GM21390 (cell line): ENCODE data around the gene KCNJ10.

ENCODE experiments used
- ATAC-seq: cut with Tn5 transposase; IDR thresholded peaks from one replicate; pipeline ENCODE4 v1.9.1; 2021; ENCODE audit not compliant: unreplicated experiment

Gene KCNJ10

DNA sequence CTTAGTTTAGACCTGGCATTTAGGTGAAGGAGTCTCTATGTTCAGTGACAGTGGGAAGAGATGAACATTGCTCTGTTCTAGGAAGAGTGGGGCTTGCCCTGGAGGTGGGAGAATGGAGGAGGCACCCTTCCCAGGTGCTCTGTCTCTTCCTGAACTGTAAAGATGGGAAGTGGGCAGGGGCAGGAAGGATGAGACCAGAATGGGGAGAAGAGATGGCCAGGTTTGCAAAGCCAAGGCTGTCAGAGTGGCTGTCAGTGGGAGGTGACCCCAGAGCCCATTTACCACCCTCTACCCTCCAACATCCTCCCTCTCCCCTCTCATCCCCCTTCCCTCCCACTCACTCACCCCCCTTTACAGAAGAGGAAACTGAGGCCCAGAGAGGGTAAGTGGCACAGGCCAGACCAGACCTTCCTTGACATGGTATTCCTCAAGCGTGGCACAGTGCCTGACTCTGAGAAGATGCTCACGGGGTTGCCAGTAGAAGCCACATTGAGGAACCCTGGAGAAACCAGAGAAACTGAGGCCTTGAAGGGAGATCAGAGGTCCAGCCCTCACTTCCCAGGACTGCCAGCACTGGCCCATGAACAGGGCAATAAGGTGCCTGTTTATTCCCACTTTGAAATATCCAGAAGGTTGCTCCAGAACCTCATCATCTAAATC is 29.9 kb upstream of the KCNJ10 start:
- no peak for ATAC-seq

DNA sequence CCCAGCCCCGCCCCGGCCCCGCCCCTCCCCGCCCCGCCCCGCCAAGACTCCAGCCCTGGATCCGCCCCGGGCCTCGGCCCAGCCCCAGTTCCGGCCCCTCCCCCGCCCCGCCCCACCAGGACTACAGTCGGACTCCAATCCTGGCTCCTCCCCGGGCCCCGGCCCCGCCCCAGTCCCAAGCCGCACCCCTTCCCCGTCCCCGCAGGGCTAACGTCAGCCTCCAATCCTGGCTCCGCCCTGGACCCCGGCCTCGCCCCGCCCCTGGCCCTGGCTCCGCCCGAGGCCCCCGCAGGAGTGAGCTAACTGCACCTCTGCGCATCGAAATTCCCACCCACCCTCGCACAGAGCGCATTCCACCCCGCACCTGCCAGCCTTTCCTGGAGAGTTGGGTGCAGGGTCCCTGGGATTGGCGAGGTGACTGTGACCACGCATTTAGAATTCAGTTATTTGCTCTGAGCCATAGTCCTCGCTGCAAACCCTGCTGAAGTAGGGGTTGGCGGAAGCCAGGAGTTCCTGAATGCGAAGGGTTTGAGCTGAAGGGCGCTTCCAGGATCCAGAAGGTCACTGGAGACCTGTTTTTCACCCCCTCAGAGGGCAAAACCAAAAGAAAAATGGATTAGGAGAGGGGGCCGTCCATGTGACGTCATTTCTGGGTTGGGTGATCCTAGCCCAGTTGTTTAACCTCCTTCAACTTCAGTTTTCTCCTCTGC is 29.0 kb upstream of the KCNJ10 start:
- peak; percentile 83 for ATAC-seq

DNA sequence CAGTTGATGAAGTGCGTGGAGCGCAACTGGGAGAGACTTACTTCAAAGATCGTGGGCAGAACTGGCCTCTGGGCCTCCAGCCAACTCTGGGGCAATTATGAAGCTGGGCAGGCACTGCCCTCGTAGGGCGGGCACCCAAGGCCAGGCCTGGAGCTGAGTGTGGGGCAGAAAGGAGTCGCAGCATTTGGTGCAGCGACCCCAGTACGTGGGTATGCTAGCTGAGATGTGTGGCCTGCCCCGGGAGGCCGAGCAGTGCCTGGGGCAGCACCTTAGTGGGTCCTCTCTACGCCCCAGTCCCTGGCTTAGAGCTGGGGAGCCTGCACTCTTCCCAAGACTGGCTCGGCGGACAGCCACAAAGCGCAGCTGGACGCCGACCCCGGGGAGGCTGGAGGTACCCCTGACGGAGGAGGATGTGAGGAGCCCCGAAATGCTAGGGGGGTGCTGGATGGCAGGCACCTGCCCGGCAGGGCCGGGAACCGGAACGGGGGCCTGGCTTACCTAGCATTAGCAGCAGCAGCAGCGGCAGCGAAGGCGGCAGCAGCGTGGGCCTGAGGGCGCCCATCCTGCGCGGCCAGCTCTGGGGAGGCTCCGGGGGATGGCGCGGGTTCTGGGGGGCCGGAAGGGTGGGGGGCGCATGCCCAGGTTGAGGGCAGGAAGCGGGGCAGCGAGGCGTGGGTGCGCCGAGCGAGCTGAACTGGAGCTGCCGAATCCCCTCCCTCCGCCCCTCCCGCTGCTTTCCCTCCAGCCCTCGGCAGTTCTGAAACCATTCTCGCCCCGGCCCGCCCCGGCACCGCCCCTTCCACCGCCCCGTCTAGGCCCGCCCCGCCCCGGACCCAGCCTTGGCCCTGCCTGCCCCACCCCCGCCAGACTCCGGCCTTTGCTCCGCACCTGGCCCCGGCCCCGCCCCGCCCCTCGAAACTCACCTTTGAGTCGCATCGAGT is 28.2 kb upstream of the KCNJ10 start, which contains the start of gene IGSF8:
Gene IGSF8, minus strand, starts transcription at position 709 of the 941 bp plus-strand sequence. Its CDS starts 147 bp downstream, at position 562.
- ATAC-seq: peak; percentile 50

DNA sequence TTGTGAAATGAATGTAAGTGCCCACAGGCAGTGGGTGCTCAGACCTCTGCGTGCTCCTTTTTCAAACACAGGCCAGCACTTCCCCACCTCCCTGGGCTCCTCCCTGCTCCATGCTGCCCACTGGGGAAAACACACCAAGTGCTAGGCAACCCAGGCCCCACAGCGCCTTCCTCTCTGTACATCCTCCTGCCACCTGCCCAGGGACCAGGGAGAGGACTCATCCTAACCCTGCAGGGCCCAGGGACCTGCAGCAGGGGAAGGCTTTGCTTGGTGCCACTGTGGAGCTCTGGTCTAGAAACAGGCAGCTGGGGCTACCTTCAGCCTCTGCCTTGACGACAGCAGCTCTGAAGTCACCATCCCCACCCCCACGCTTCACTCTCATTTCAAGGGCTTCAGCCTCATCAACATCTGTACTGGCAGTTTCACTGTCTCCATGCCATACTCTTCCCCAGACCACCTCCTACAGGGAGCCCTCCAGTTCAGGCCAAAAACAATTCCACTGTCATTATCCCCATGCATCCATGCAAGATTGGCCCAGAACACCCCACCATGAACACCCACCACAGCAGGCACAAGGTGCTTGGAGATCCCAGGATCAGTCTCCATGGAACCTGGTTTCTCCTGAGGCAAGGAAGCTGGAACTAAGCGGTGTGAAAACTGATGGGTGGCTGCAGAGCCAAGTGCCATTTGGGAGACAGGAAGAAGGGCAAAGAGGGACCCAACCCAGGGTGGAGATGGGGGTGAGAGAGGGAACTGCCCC is 27.4 kb upstream of the KCNJ10 start:
- ATAC-seq: no peak

DNA sequence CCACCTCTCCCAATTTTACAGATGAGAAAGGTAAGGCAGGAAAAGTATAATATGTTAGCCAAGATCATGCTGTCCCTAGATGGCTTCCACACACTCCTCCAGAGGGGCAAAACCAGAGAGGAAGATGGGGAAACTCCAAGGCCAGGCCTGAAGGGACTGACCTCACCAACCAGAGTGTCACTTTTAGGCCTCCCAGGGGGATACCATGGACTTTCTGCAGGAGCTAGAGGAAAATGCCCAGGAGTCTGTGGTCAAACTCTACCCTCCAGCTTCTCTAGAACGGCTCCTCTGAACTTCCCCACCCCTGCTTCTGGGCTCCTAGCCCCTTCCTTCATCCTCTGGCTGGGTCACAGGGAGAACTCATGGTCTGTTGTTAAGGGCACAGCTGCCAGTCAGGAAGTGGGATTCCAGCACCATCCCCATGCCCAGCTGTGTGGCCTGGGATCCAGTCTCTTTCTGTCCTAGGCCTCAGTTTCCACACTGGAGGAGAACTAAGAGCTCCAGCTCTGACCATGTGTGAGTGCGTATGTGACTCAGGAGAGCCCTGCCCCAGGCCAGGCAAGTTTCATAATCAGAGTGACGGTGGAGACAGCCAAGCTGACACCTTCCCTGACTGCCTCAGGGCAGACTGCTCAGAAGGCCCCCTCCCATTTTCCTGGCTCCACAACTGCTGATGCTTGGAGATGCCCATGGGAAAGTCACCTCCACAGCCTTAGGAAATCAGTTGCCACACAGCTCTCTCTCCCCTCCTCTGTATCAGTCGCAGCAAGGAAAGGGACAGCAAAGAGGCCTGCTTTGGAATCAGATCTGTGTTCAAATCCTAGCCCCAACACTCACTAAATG is 26.5 kb upstream of the KCNJ10 start:
- no peak for ATAC-seq

DNA sequence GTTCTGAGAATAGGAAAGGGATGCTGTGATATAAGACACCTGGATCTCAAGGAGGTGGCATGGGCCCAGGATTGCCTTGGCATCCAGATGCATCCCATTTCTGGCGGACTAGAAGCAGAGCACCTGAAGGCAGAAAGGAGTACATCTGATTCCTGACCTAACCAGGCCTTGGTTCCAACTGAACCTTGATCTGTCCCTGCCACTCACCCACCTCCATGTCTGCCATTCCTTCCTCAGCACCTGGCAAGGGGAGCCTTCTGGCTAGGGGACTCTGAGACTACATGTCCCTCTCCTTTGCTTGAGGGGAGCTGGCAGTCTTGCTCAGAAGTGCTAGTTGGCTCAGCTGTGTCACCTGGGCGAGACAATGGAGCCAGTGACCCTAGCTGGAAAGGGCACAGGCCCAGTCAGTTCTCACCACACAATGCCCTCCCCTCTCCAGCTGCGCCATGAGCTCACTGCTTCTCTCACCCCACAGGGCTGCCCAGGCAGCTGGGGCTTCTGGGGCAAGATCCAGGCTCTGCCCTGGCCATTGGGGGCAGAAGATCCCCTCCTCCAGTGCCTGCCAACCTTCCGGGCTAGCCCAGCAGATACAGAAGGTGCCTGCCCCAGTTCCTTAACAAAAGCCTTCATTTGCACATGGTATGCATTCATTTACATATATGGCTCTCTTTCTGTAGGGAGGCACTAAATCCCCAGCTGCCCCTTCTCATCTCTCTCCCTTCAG is 25.6 kb upstream of the KCNJ10 start:
- ATAC-seq: no peak

- ATAC-seq: no peak
Observed at GRCh38 chr1:160094806-160095205, 24.8 kb upstream of the KCNJ10 start.

DNA sequence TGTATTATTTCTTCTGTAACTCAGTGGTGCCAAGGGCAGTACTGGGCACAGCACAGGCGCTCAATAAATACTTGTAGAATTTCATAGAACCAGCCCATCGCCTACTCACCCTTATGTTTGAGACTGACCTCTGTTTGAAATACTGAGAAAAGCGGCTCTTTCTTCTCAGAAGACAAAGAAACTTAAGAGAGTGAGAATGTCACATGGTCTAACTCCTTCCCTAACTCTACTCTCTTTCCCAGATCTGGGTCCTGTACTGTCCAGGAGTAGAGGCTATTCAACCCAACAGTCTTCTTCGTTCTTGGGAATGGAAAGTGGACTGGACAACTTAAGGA is 24.3 kb upstream of the KCNJ10 start:
- no peak for ATAC-seq

GRCh38 chr1:160093624-160094290 is 23.8 kb upstream of the KCNJ10 start:
- ATAC-seq: no peak

DNA sequence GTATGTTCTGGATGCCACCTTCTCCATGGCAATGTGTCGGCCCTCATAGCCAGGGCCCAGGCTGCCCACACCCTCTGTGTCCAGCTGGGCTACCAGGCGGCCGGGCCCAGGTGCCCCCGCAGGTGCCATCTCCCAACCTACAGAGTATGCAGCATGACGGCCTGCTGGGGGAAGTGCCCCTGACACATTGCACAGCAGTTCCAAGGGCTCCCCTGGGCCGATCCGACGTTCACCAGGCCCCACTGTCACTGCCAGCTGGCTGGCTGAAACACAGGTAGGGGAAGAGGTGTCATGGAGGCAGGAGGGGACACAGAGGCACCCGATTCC is 23.1 kb upstream of the KCNJ10 start:
- ATAC-seq: no peak

- no peak for ATAC-seq
Observed at GRCh38 chr1:160092366-160093068, 22.6 kb upstream of the KCNJ10 start.

DNA sequence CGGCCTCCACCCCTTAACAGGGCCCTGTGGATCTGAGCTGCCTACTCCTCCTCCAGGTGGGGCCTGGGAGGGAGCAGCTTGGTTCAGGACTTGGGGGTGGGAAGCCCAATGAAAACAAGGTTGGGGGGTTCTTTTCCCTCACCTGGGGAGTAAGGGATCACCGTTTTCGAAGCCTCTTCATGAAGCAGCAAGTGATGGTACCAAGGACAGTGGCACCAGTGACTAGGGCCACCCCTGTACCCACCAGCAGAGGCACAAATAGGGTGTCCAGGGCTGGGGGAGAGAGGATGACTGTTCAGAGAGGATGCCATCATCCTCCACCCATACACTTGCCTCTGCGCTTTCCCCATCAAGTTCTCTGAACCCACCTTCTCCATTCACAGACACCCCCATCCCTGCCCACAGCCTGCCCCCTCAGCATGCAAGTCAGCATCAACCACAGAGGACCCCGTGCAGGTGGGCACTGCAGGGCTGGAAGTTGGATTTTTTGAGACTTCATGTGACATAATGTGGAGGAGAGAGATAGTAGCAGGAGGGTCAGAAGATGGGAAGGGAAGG is 21.8 kb upstream of the KCNJ10 start:
- no peak for ATAC-seq

DNA sequence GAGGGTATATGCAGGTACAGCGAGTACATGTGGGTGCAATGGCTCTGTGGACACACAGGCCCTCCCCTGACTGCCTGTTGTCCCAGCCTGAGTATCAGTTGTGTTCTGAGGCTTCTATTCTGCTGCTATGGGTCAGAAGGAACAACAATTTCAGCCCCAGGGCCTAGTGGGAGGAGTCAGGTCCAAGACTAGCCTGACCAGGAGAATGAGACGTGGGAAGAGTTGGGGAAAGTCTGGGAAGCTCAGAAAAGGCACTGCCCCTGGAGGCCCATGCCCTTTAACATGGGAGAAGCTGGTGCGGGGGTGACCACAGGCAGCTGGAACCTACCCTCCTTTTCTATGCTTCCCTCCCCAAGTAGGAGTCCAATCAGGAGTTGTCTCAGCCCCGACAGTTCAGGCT is 20.8 kb upstream of the KCNJ10 start:
- ATAC-seq: no peak

- ATAC-seq: no peak
Observed at GRCh38 chr1:160089883-160090282, 19.9 kb upstream of the KCNJ10 start.

GRCh38 chr1:160087118-160087662 is 17.2 kb upstream of the KCNJ10 start:
- no peak for ATAC-seq

DNA sequence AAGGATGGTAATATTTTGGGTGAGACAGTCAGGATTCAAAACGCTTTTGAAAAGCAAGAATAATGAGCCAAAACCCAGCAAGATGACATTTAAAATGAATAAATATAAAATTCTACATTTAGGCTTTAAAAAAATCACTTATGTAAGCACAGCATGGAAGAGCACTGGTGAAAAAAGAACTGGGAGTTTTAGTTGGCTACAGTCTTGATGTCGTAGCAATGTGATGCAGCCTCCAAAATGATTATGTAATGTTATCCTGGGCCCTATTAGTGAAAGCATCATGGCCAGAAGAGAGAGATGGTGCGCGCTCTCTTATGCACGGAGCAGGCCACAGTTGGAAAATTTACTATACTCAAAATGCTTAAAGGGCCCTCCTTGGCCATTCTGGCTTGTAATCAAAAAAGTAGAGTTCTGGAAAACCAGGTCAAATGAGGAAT is 16.5 kb upstream of the KCNJ10 start:
- no peak for ATAC-seq

- no peak for ATAC-seq
Observed at GRCh38 chr1:160085686-160086455, 15.9 kb upstream of the KCNJ10 start.
